BJ (cell line): Measurements from ENCODE around the gene PICALM. TPM values are rescaled to one million over a fixed set of nuclear protein-coding genes. Genes with fewer than 3 reads are reported as not detected.
"Not testable (repeated sequence)": the region's sequence is repeated elsewhere in the genome, so short reads cannot be mapped to it uniquely, and the experiment has no call there.

Source experiments
- CTCF ChIA-PET: fragments of 350-600 bp; formaldehyde crosslinking; extraction: SDS; loops from one replicate; lab custom pipeline; 2021; ENCODE audit warnings: antibody characterized with exemption, inconsistent platforms; lab: Yijun Ruan, JAX
- POLR2A ChIA-PET: fragments of 300-600 bp; sonication (Branson Sonifier 250); formaldehyde crosslinking; extraction: SDS; loops from one replicate; lab custom pipeline; 2021; ENCODE audit warnings: antibody characterized with exemption; lab: Charles Lee
- DNase-seq: peaks from one replicate; pipeline ENCODE4 v3.0.0-alpha.2; 2011; ENCODE audit warnings: low read depth
- H3K27me3 ChIP-seq: 2 replicates; pipeline ENCODE4 v1.6.0; 2011; ENCODE audit warnings: low read length; ENCODE audit not compliant: control insufficient read depth, insufficient read depth
- H3K36me3 ChIP-seq: 2 replicates; pipeline ENCODE4 v1.5.1; 2011; ENCODE audit warnings: low read length; ENCODE audit not compliant: control insufficient read depth, insufficient read depth
- H3K4me3 ChIP-seq: 2 replicates; pipeline ENCODE4 v1.5.1; 2011; ENCODE audit warnings: low read depth, mild to moderate bottlenecking, control low read depth, low read length
- polyA plus RNA-seq: library from polyadenylated mRNA; depleted of rRNA; stranded (reverse); fragments of >200 nt; gene quantifications from 2 replicates; pipeline ENCODE4 v1.2.3, GENCODE V29; 2011
- TF ChIP-seq, protein P1 (sequence below): IDR thresholded peaks from 2 replicates; pipeline ENCODE4 v1.5.1; 2011; ENCODE audit warnings: low read depth, mild to moderate bottlenecking, control low read depth, inconsistent platforms, low read length, moderate library complexity; ENCODE audit not compliant: insufficient read depth

The PICALM gene
- polyA plus RNA-seq, 1 experiment: 215 TPM

DNA sequence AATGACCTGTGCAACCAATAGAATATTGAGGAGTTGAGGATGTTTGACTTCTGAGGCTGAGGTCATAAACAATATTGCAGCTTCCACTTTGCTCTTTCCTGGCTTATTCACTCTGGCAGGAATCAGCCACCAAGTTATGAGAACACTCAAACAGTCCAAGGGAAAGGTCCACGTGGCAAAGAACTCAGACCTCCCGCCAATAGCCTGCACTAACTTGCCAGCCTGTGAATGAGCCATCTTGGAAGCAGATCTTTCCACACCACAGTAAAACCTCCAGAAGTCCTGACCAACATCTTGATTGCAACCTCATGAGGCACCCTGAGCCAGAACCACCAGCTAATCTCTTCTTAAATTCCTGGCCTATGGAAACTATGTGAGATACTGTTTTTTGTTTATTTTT lies 22.7 kb upstream of the PICALM start:
- DNase-seq: no peak
- TF ChIP-seq, protein P1, sequence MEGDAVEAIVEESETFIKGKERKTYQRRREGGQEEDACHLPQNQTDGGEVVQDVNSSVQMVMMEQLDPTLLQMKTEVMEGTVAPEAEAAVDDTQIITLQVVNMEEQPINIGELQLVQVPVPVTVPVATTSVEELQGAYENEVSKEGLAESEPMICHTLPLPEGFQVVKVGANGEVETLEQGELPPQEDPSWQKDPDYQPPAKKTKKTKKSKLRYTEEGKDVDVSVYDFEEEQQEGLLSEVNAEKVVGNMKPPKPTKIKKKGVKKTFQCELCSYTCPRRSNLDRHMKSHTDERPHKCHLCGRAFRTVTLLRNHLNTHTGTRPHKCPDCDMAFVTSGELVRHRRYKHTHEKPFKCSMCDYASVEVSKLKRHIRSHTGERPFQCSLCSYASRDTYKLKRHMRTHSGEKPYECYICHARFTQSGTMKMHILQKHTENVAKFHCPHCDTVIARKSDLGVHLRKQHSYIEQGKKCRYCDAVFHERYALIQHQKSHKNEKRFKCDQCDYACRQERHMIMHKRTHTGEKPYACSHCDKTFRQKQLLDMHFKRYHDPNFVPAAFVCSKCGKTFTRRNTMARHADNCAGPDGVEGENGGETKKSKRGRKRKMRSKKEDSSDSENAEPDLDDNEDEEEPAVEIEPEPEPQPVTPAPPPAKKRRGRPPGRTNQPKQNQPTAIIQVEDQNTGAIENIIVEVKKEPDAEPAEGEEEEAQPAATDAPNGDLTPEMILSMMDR: no peak
- Histone ChIP-seq H3K36me3 (no peaks in the 10 kb centered on the region), H3K27me3 (no peaks in the 10 kb centered on the region), H3K4me3 (no peak overlapping the region)
- ChIA-PET POLR2A (interaction anchor here (0.6 kb wide), 1 partner anchor 45 kb away, joined by 5 read pairs; no protein-coding TSS in a partner anchor), CTCF (interaction anchor here (0.7 kb wide), 1 partner anchor 93 kb away, joined by 4 read pairs; no protein-coding TSS in a partner anchor)

GRCh38 chr11:86091086-86091485 lies 22.2 kb upstream of the PICALM start:
- ChIA-PET CTCF (interaction anchor here (0.6 to 0.7 kb wide), 2 partner anchors 94 to 127 kb away, joined by 3 to 4 read pairs; no protein-coding TSS in a partner anchor), POLR2A (no interaction called here)
- no peak for DNase-seq
- TF ChIP-seq, protein P1: no peak
- no peaks in the 10 kb centered on the region for H3K36me3 ChIP-seq
- H3K4me3 ChIP-seq: no peak overlapping the region
- no peaks in the 10 kb centered on the region for H3K27me3 ChIP-seq

- DNase-seq: peak; percentile 77
- TF ChIP-seq, protein P1: no peak
- CTCF ChIA-PET: interaction anchor here (0.6 to 0.8 kb wide), 2 partner anchors 27 to 122 kb away, joined by 3 read pairs; no protein-coding TSS in a partner anchor
- Histone ChIP-seq H3K36me3 (no peaks in the 10 kb centered on the region), H3K27me3 (no peaks in the 10 kb centered on the region), H3K4me3 (no peak overlapping the region)
- POLR2A ChIA-PET: interaction anchor here (1.0 kb wide), 1 partner anchor 22 kb away, joined by 3 read pairs; no protein-coding TSS in a partner anchor
Observed at GRCh38 chr11:86089659-86090058, 20.8 kb upstream of the PICALM start.

DNA sequence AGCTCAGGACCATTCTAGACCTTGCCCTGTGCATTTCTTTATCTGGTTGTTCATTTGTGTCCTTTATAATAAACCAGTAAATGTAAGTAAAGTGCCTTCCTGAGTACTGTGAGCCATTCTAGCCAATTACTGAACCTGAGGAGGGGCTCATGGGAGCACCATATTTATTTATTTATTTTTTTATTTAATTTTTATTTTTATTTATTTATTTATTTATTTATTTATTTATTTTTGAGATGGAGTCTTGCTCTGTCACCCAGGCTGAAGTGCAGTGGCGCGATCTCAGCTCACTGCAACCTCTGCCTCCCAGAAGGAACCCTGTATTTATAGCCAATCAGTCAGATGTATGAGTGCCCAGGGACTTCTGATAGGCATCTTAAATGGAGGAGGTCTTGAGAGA lies 18.8 kb upstream of the PICALM start:
- DNase-seq, POLR2A ChIA-PET, CTCF ChIA-PET, H3K4me3 ChIP-seq, H3K36me3 ChIP-seq, H3K27me3 ChIP-seq: not testable (repeated sequence)

- Histone ChIP-seq H3K36me3 (no peaks in the 10 kb centered on the region), H3K27me3 (no peaks in the 10 kb centered on the region), H3K4me3 (no peak overlapping the region)
- TF ChIP-seq, protein P1: no peak
- POLR2A ChIA-PET: no interaction called here
- CTCF ChIA-PET: no interaction called here
- no peak for DNase-seq
Observed at GRCh38 chr11:86087256-86087655, 18.4 kb upstream of the PICALM start.

GRCh38 chr11:86081455-86081854 lies 12.6 kb upstream of the PICALM start:
- Histone ChIP-seq H3K4me3 (no peak overlapping the region), H3K27me3 (no peaks in the 10 kb centered on the region), H3K36me3 (no peaks in the 10 kb centered on the region)
- DNase-seq: no peak
- ChIA-PET POLR2A (no interaction called here), CTCF (no interaction called here)
- TF ChIP-seq, protein P1: no peak
